ENCODE measurements around the gene ST6GALNAC5. TPM values are rescaled to one million over a fixed set of nuclear protein-coding genes. Genes with fewer than 3 reads are reported as not detected.

The ST6GALNAC5 gene
- not detected in 2 replicates for total RNA-seq
- not detected in 2 replicates for polyA plus RNA-seq
- polyA plus RNA-seq (2011; cell fraction: cytosol; rRNA removed) = not detected in 2 replicates
- not detected in 2 replicates for polyA plus RNA-seq (2011; cell fraction: nucleus; rRNA removed)
- polyA plus RNA-seq (2012) = not detected in 2 replicates
- not detected in 2 replicates for polyA minus RNA-seq
- not detected for polyA minus RNA-seq (2011; cell fraction: cytosol; rRNA and poly(A)+ RNA removed)
- not detected in 2 replicates for polyA minus RNA-seq (2011; cell fraction: nucleus; rRNA and poly(A)+ RNA removed)
- Bru-seq, nascent RNA = percentile 2 among the genes with signal in this experiment
- percentile 5 among the genes with signal in this experiment for BruChase-seq, experiment 1, labeled RNA remaining after a 6-hour chase
- BruChase-seq, experiment 2, labeled RNA remaining after a 2-hour chase = percentile 4 among the genes with signal in this experiment
- long read RNA-seq = 0 reads

DNA sequence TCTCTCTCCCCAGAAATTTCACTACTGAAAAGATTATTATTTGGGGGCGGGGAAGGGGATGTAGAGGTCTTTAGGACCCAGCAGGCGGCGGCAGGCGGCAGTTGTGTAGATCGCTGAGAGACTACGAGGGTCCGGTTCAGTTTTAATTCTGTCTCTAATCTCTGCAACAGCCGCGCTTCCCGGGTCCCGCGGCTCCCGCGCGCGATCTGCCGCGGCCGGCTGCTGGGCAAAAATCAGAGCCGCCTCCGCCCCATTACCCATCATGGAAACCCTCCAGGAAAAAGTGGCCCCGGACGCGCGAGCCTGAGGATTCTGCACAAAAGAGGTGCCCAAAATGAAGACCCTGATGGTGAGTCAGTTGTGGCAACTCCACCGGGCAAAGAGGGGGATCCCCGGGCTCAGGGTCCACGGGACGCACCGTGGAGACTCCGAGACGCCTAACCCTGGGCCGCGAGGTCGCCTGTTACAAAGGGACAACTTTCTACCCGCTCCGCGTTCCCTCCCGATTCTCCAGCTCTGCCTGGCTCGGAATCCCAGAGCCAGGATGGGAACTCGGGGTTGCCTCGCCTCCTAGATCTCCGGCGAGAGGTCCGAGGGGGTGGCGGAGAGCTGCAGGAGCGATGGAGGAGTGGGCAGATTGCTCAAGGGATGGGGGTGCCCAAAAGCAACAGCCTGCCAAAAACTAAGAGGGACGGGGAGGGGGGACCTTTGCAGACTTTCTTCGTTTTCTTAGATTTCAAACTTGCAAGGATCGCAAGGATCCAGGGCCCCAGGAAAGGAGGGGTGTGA lies at the start of gene ST6GALNAC5:
TSS of gene ST6GALNAC5 (plus strand) at position 139 of the 789 bp plus-strand sequence.
- no peaks in the 10 kb centered on the region for H3K9me1 ChIP-seq (replicated peaks; ENCODE audit: control insufficient read depth, extremely low read depth, insufficient read depth, low read length)
- no peaks in the 10 kb centered on the region for H3K36me3 ChIP-seq (ENCODE audit: control insufficient read depth in 2 of 2, extremely low read depth in 1 of 2, insufficient read depth in 2 of 2, low read length in 2 of 2)
- no peak for TF ChIP-seq POLR2AphosphoS5 (IDR thresholded peaks at IDR 0.05; ENCODE audit: insufficient read depth, low read depth, low read length)
- no peak for TF ChIP-seq JUN (IDR thresholded peaks at IDR 0.05; ENCODE audit: borderline replicate concordance, insufficient read depth, insufficient read length, low read depth)
- TF ChIP-seq EZH2 (IDR thresholded peaks at IDR 0.05; ENCODE audit: borderline replicate concordance, low read depth, low read length, severe bottlenecking) = no peak
- no peak for TF ChIP-seq FOS (IDR thresholded peaks at IDR 0.05; ENCODE audit: borderline replicate concordance, insufficient read depth, low read length)
- TF ChIP-seq MYC (IDR thresholded peaks at IDR 0.05; ENCODE audit: low read depth, low read length) = no peak
- TF ChIP-seq, protein P1, sequence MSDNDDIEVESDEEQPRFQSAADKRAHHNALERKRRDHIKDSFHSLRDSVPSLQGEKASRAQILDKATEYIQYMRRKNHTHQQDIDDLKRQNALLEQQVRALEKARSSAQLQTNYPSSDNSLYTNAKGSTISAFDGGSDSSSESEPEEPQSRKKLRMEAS (IDR thresholded peaks at IDR 0.05; ENCODE audit: insufficient read depth, insufficient read length) = no peak
- no peak for TF ChIP-seq GATA2 (IDR thresholded peaks at IDR 0.05; ENCODE audit: insufficient read depth, insufficient read length, low read depth, low read length)
- TF ChIP-seq POLR2A (IDR thresholded peaks at IDR 0.05; ENCODE audit: low read depth, low read length) = no peak
- TF ChIP-seq, protein P2, sequence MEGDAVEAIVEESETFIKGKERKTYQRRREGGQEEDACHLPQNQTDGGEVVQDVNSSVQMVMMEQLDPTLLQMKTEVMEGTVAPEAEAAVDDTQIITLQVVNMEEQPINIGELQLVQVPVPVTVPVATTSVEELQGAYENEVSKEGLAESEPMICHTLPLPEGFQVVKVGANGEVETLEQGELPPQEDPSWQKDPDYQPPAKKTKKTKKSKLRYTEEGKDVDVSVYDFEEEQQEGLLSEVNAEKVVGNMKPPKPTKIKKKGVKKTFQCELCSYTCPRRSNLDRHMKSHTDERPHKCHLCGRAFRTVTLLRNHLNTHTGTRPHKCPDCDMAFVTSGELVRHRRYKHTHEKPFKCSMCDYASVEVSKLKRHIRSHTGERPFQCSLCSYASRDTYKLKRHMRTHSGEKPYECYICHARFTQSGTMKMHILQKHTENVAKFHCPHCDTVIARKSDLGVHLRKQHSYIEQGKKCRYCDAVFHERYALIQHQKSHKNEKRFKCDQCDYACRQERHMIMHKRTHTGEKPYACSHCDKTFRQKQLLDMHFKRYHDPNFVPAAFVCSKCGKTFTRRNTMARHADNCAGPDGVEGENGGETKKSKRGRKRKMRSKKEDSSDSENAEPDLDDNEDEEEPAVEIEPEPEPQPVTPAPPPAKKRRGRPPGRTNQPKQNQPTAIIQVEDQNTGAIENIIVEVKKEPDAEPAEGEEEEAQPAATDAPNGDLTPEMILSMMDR (IDR thresholded peaks at IDR 0.05; ENCODE audit: extremely low read depth in 1 of 2, insufficient read depth in 1 of 2, low read depth in 1 of 2, low read length in 2 of 2) = no peak
- H3K27me3 ChIP-seq (ENCODE audit: control insufficient read depth in 2 of 2, insufficient read depth in 2 of 2, low read length in 2 of 2) = peaks cover 44 to 81% of the 10 kb centered on the region in 2 experiments
- FAIRE-seq (no peak), DNase-seq (ENCODE audit: low read depth, low spot score) (peak; percentile 7)
- peak within 1 kb of the TSS; percentile 52 for H3K4me2 ChIP-seq (ENCODE audit: insufficient read depth, low read length)
- CTCF ChIA-PET = interaction anchor here (1.1 kb wide), 1 partner anchor 713 kb away, joined by 3 read pairs; no protein-coding TSS in a partner anchor
- no peaks in the 10 kb centered on the region for H3K79me2 ChIP-seq (ENCODE audit: control insufficient read depth, insufficient read depth, low read length)
- no peaks in the 10 kb centered on the region for H3K9me3 ChIP-seq (replicated peaks; ENCODE audit: control insufficient read depth, insufficient read depth, low read length)
- no peak within 1 kb of the TSS for H3K27ac ChIP-seq (ENCODE audit: insufficient read depth, low read depth, low read length)
- no TSS peak for BruUV-seq (replicated peaks)
- dilution Hi-C loops (cut with MboI; ENCODE audit: extremely low pct_ligation_motif_present, low sequenced_read_pairs) (no loop called here), intact Hi-C loops (cut with micrococcal nuclease) (loop anchor here (5.0 kb wide), 1 partner anchor 715 kb away; no protein-coding TSS in a partner anchor)
- H2AFZ ChIP-seq (ENCODE audit: low read depth, low read length) = no peak within 1 kb of the TSS
- peak within 1 kb of the TSS; percentile 12 to 46 (median 31) for H3K4me3 ChIP-seq (replicated peaks in 1 of 3; ENCODE audit: insufficient read depth in 1 of 3, low read depth in 1 of 3, low read length in 3 of 3)
- POLR2A ChIA-PET = no interaction called here
- H3K9ac ChIP-seq (replicated peaks; ENCODE audit: extremely low read depth, insufficient read depth, low read length) = no peak within 1 kb of the TSS
- H3K4me1 ChIP-seq (ENCODE audit: control insufficient read depth, extremely low read depth, insufficient read depth, low read length) = peaks cover 6% of the 10 kb centered on the region
- no peaks in the 10 kb centered on the region for H4K20me1 ChIP-seq (replicated peaks; ENCODE audit: control insufficient read depth, extremely low read depth, insufficient read depth, low read length)

Measured in endothelial cell of umbilical vein (primary cell).